CD4-positive, CD25-positive, alpha-beta regulatory T cell (primary cell): ENCODE measurements around the gene LRRK1. TPM values are rescaled to one million over a fixed set of nuclear protein-coding genes. Genes with fewer than 3 reads are reported as not detected.

Experiments
- ATAC-seq, 2 donors: fragments of 150-1000 bp; cut with Tn5 transposase; one replicate each; pipeline ENCODE4 v1.10.0; 2021; ENCODE audit warnings: low read depth in 2 of 2, moderate number of reproducible peaks in 2 of 2, moderate library complexity in 1 of 2
- DNase-seq, 3 donors: peaks; one replicate each; pipeline versions ENCODE4 v3.0.0 to v3.0.0-alpha.2; 2012 to 2022; ENCODE audit warnings: mixed read lengths in 1 of 3
- H3K27ac ChIP-seq: one replicate; pipeline ENCODE4 v1.7.0; 2013; ENCODE audit warnings: mild to moderate bottlenecking, low read length; ENCODE audit not compliant: insufficient read depth, poor library complexity, severe bottlenecking
- H3K27me3 ChIP-seq: one replicate; pipeline ENCODE4 v1.7.0; 2013; ENCODE audit warnings: low read length; ENCODE audit not compliant: control insufficient read depth, insufficient read depth
- H3K36me3 ChIP-seq: one replicate; pipeline ENCODE4 v1.7.0; 2013; ENCODE audit warnings: mild to moderate bottlenecking, low read length, moderate library complexity; ENCODE audit not compliant: control insufficient read depth, insufficient read depth
- H3K4me1 ChIP-seq: 2 replicates; pipeline ENCODE4 v1.7.0; 2013; ENCODE audit warnings: mild to moderate bottlenecking, low read length; ENCODE audit not compliant: insufficient read depth, control insufficient read depth, poor library complexity, severe bottlenecking
- H3K4me3 ChIP-seq: one replicate; pipeline ENCODE4 v1.7.0; 2013; ENCODE audit warnings: low read depth, mild to moderate bottlenecking, low read length, moderate library complexity
- H3K9me3 ChIP-seq, 2 experiments: 1 replicate in 1 of 2; 2 replicates in 1 of 2; pipeline ENCODE4 v1.7.0; 2013; ENCODE audit warnings: low read length in 2 of 2, mild to moderate bottlenecking in 1 of 2, moderate library complexity in 1 of 2; ENCODE audit not compliant: control insufficient read depth in 2 of 2
- H3K27ac Mint-ChIP-seq, 3 donors: one replicate each; pipeline ENCODE4 v1.8.0; 2020 to 2022; ENCODE audit warnings: mild to moderate bottlenecking in 3 of 3, mixed read lengths in 3 of 3, moderate library complexity in 2 of 3
- H3K27me3 Mint-ChIP-seq: one replicate; pipeline ENCODE4 v1.8.0; 2022; ENCODE audit warnings: mild to moderate bottlenecking, mixed read lengths
- H3K36me3 Mint-ChIP-seq: one replicate; pipeline ENCODE4 v1.8.0; 2020; ENCODE audit warnings: mixed read lengths
- H3K4me1 Mint-ChIP-seq, 4 donors: one replicate each; pipeline ENCODE4 v1.8.0; 2020 to 2022; ENCODE audit warnings: mixed read lengths in 4 of 4, mild to moderate bottlenecking in 1 of 4
- H3K4me3 Mint-ChIP-seq, 4 donors: one replicate each; pipeline ENCODE4 v1.8.0; 2020 to 2022; ENCODE audit warnings: mild to moderate bottlenecking in 4 of 4, mixed read lengths in 4 of 4, moderate library complexity in 3 of 4
- H3K9me3 Mint-ChIP-seq, 7 donors: one replicate each; pipeline ENCODE4 v1.8.0; 2020 to 2022; ENCODE audit warnings: mixed read lengths in 7 of 7, mild to moderate bottlenecking in 3 of 7, moderate library complexity in 2 of 7
- polyA plus RNA-seq, 4 donors: library from polyadenylated mRNA; unstranded; fragments of 300-500 nt; fragmentation: Illumina TruSeq; gene quantifications; one replicate each; pipeline ENCODE4 v1.2.3, GENCODE V29; 2021
- total RNA-seq: library from RNA; stranded (reverse); gene quantifications from one replicate; pipeline ENCODE4 v1.2.3, GENCODE V29; 2022

Gene LRRK1
- total and polyA plus RNA-seq, 5 donors from 2014 or later = 0.06 to 0.17 TPM; not detected in 3

- Histone ChIP-seq H3K36me3 (no peaks in the 10 kb centered on the region), H3K27ac (no peak overlapping the region), H3K4me1 (no peaks in the 10 kb centered on the region), H3K4me3 (no peak overlapping the region), H3K9me3 (no peaks in the 10 kb centered on the region), H3K27me3 (peaks cover 24% of the 10 kb centered on the region)
- no peak overlapping the region for H3K27ac Mint-ChIP-seq
- H3K4me3 Mint-ChIP-seq = no peak overlapping the region
- H3K36me3 Mint-ChIP-seq = no peaks in the 10 kb centered on the region
- peaks cover 57% of the 10 kb centered on the region for H3K27me3 Mint-ChIP-seq
- ATAC-seq (no peak), DNase-seq (no peak)
- no peaks in the 10 kb centered on the region for H3K9me3 Mint-ChIP-seq
- H3K4me1 Mint-ChIP-seq = peaks cover 0 to 2% (median 0%) of the 10 kb centered on the region in 4 donors
These were observed 33.3 kb upstream of the LRRK1 start for GRCh38 chr15:100885811-100886210.

GRCh38 chr15:100887211-100887913 is 31.8 kb upstream of the LRRK1 start:
- H3K27ac Mint-ChIP-seq = no peak overlapping the region
- H3K27me3 Mint-ChIP-seq = peaks cover 53% of the 10 kb centered on the region
- H3K4me3 ChIP-seq = no peak overlapping the region
- no peak overlapping the region for H3K27ac ChIP-seq
- H3K9me3 Mint-ChIP-seq = no peaks in the 10 kb centered on the region
- no peak overlapping the region for H3K4me3 Mint-ChIP-seq
- H3K27me3 ChIP-seq = peaks cover 21% of the 10 kb centered on the region
- H3K4me1 ChIP-seq = no peaks in the 10 kb centered on the region
- no peaks in the 10 kb centered on the region for H3K36me3 Mint-ChIP-seq
- H3K9me3 ChIP-seq = no peaks in the 10 kb centered on the region
- H3K36me3 ChIP-seq = no peaks in the 10 kb centered on the region
- ATAC-seq = no peak
- no peaks in the 10 kb centered on the region for H3K4me1 Mint-ChIP-seq
- DNase-seq = no peak

DNA sequence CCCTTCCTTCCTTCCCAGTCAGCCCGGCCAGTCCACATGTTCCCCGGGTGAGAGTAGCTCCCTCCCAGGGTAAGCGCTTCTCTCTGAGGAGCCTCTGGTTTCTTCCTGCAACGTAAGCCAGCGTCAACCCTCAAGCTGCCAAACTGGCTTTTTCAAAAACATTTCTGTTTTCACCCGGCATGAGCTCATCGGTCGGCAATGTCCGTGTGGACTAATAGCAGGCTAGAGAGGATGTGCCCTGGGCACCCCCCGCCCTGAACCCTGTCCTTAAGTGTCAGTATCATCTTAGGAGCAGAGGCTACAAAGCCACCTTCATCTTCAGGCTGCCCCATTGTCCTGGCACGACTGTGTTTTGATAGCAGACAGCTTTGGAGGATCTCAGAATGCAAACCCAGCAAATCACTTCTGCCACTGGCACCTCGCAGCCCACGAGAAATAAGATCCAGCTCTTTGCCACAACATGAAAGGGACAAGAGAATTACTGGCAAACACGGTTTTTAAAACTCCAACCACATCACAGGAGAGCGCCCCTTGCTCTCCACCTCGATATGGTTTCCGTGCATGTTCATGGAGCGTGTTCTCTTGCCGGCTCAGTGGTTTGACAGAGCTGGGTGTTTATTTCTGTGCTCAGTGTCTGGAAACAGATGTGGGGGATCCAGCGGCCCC is 29.6 kb upstream of the LRRK1 start:
- H3K4me1 ChIP-seq = no peaks in the 10 kb centered on the region
- no peak overlapping the region for H3K27ac ChIP-seq
- peaks cover 0 to 2% (median 0%) of the 10 kb centered on the region in 7 donors for H3K9me3 Mint-ChIP-seq
- peaks cover 37% of the 10 kb centered on the region for H3K27me3 Mint-ChIP-seq
- no peak for DNase-seq
- H3K4me1 Mint-ChIP-seq = no peaks in the 10 kb centered on the region
- H3K9me3 ChIP-seq = no peaks in the 10 kb centered on the region
- no peak overlapping the region for H3K27ac Mint-ChIP-seq
- no peak overlapping the region for H3K4me3 Mint-ChIP-seq
- ATAC-seq = no peak
- no peaks in the 10 kb centered on the region for H3K36me3 ChIP-seq
- H3K36me3 Mint-ChIP-seq = no peaks in the 10 kb centered on the region
- H3K27me3 ChIP-seq = peaks cover 14% of the 10 kb centered on the region
- H3K4me3 ChIP-seq = no peak overlapping the region

- H3K9me3 ChIP-seq = no peaks in the 10 kb centered on the region
- Mint-ChIP-seq H3K4me3 (no peak overlapping the region), H3K36me3 (no peaks in the 10 kb centered on the region), H3K27me3 (peaks cover 34% of the 10 kb centered on the region), H3K9me3 (peaks cover 0 to 2% (median 0%) of the 10 kb centered on the region in 7 donors), H3K4me1 (no peaks in the 10 kb centered on the region), H3K27ac (no peak overlapping the region)
- H3K4me3 ChIP-seq = no peak overlapping the region
- H3K27ac ChIP-seq = no peak overlapping the region
- DNase-seq (no peak), ATAC-seq (no peak)
- H3K36me3 ChIP-seq = no peaks in the 10 kb centered on the region
- peaks cover 14% of the 10 kb centered on the region for H3K27me3 ChIP-seq
- H3K4me1 ChIP-seq = no peaks in the 10 kb centered on the region
These were observed 29.0 kb upstream of the LRRK1 start for GRCh38 chr15:100890051-100890720.

- ATAC-seq (no peak), DNase-seq (no peak)
- Histone ChIP-seq H3K4me3 (no peak overlapping the region), H3K9me3 (no peaks in the 10 kb centered on the region), H3K4me1 (no peaks in the 10 kb centered on the region), H3K27me3 (peaks cover 12% of the 10 kb centered on the region), H3K36me3 (no peaks in the 10 kb centered on the region), H3K27ac (no peak overlapping the region)
- Mint-ChIP-seq H3K9me3 (peaks cover 0 to 2% (median 0%) of the 10 kb centered on the region in 7 donors), H3K4me3 (no peak overlapping the region), H3K27me3 (peaks cover 34% of the 10 kb centered on the region), H3K4me1 (no peaks in the 10 kb centered on the region), H3K27ac (no peak overlapping the region), H3K36me3 (no peaks in the 10 kb centered on the region)
These were observed 28.3 kb upstream of the LRRK1 start for GRCh38 chr15:100890850-100891249.

DNA sequence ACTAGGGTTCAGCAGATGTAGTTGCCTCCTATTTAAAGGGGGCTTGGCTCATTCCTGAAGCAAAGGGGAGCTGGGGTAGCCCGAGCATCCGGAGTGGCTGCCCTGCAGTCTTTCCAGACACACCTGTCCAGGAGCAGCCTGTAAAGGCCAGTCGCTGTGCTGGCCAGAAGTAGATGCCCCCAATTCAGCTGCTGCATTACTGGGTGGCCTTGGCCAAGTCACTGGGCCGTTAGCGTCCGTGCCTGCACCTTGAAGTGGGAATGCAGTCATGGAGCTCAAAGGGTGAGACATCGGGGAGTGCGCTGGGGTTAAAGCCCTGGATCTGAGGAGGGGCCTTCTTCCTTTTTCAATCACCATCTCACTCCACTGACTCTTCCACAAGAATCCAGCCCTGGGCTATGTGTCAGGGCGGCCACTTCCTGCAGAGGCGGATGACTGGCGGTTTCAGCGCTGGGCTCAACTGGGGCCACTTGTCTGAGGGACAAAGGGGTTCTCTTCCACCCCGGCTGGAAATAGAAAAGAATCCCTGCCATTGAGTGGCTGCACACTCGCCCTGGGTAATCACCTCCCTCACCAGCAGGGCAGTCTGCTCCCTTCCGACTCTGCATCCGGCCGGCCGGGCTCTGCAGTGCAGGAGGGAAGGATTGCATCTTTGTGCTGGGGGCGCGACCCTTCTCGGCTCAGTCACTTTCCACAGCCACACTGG is 27.7 kb upstream of the LRRK1 start:
- peaks cover 0 to 2% (median 0%) of the 10 kb centered on the region in 7 donors for H3K9me3 Mint-ChIP-seq
- H3K27ac Mint-ChIP-seq = no peak overlapping the region
- H3K36me3 Mint-ChIP-seq = no peaks in the 10 kb centered on the region
- Histone ChIP-seq H3K4me3 (no peak overlapping the region), H3K27ac (no peak overlapping the region), H3K27me3 (peaks cover 11% of the 10 kb centered on the region), H3K9me3 (no peaks in the 10 kb centered on the region), H3K36me3 (no peaks in the 10 kb centered on the region), H3K4me1 (no peaks in the 10 kb centered on the region)
- H3K4me1 Mint-ChIP-seq = no peaks in the 10 kb centered on the region
- ATAC-seq (no peak), DNase-seq (no peak)
- no peak overlapping the region for H3K4me3 Mint-ChIP-seq
- peaks cover 34% of the 10 kb centered on the region for H3K27me3 Mint-ChIP-seq

DNA sequence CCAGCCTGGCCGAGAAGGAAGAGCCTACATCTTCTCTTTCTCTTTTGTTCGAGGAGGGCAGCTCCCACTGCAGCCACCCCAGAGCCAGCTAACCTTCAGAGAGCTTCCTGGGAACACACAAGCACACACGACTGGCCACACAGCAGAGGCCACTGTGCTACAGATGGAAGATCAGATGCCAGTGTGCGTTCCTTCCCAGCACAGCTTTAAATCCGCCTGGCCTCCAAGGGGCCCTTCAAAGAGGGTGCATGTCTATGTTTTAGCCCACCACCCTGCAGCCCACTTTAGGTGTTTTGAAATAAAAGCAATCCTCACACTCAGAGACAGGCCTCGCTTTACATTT is 27.2 kb upstream of the LRRK1 start:
- Mint-ChIP-seq H3K27ac (no peak overlapping the region), H3K36me3 (no peaks in the 10 kb centered on the region), H3K4me1 (no peaks in the 10 kb centered on the region), H3K9me3 (peaks cover 0 to 2% (median 0%) of the 10 kb centered on the region in 7 donors), H3K27me3 (peaks cover 34% of the 10 kb centered on the region), H3K4me3 (no peak overlapping the region)
- Histone ChIP-seq H3K36me3 (no peaks in the 10 kb centered on the region), H3K4me1 (no peaks in the 10 kb centered on the region), H3K4me3 (no peak overlapping the region), H3K9me3 (no peaks in the 10 kb centered on the region), H3K27me3 (peaks cover 11% of the 10 kb centered on the region), H3K27ac (no peak overlapping the region)
- no peak for DNase-seq
- no peak for ATAC-seq
